Measurements from ENCODE around the gene CACHD1.

GRCh38 chr1:64685217-64685616, 215.3 kb downstream of the CACHD1 start:
- TF ChIP-seq, protein P1, sequence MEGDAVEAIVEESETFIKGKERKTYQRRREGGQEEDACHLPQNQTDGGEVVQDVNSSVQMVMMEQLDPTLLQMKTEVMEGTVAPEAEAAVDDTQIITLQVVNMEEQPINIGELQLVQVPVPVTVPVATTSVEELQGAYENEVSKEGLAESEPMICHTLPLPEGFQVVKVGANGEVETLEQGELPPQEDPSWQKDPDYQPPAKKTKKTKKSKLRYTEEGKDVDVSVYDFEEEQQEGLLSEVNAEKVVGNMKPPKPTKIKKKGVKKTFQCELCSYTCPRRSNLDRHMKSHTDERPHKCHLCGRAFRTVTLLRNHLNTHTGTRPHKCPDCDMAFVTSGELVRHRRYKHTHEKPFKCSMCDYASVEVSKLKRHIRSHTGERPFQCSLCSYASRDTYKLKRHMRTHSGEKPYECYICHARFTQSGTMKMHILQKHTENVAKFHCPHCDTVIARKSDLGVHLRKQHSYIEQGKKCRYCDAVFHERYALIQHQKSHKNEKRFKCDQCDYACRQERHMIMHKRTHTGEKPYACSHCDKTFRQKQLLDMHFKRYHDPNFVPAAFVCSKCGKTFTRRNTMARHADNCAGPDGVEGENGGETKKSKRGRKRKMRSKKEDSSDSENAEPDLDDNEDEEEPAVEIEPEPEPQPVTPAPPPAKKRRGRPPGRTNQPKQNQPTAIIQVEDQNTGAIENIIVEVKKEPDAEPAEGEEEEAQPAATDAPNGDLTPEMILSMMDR (IDR thresholded peaks at IDR 0.05 in 8 of 11, conservative IDR thresholded peaks at IDR 0.05 in 3 of 11), result no peak
- TF ChIP-seq POLR2A (IDR thresholded peaks at IDR 0.05) (no peak), POLR2AphosphoS5 (IDR thresholded peaks at IDR 0.05) (no peak)
